HepG2 (cell line): ENCODE results near the gene GPR155. TPM values are rescaled to one million over a fixed set of nuclear protein-coding genes. Genes with fewer than 3 reads are reported as not detected.

Source experiments
- EEA1 ChIP-seq: sonication (generic); formaldehyde crosslinking; IDR thresholded peaks from 2 replicates; pipeline ENCODE4 v1.5.1; 2020; ENCODE audit warnings: mild to moderate bottlenecking, missing genetic modification reagents, borderline replicate concordance
- HNF4G ChIP-seq, 2 experiments: sonication (generic) in 1 of 2; formaldehyde crosslinking in 1 of 2; IDR thresholded peaks; 2 replicates each; pipeline versions ENCODE4 v1.4.0 to v1.6.1; 2011 to 2020; ENCODE audit warnings: borderline replicate concordance in 2 of 2, low read depth in 2 of 2, mild to moderate bottlenecking in 2 of 2, low read length in 1 of 2, missing genetic modification reagents in 1 of 2, moderate library complexity in 1 of 2
- MAFK ChIP-seq, 2 experiments: IDR thresholded peaks in 1 of 2; conservative IDR thresholded peaks in 1 of 2; 2 replicates each; pipeline ENCODE4 v1.6.1; 2011; ENCODE audit warnings: improper control_type of control experiment in 2 of 2, low read length in 2 of 2
- NKX3-1 ChIP-seq: sonication (generic); formaldehyde crosslinking; IDR thresholded peaks from 2 replicates; pipeline ENCODE4 v1.5.0; 2020; ENCODE audit warnings: missing genetic modification reagents
- NR1H2 ChIP-seq: sonication (generic); formaldehyde crosslinking; IDR thresholded peaks from 2 replicates; pipeline ENCODE4 v1.8.1; 2022; ENCODE audit warnings: low read depth, missing genetic modification reagents, borderline replicate concordance
- SIX1 ChIP-seq: sonication (generic); formaldehyde crosslinking; IDR thresholded peaks from 2 replicates; pipeline ENCODE4 v1.4.0; 2020; ENCODE audit warnings: missing genetic modification reagents, borderline replicate concordance
- ZNF138 ChIP-seq: sonication (generic); formaldehyde crosslinking; IDR thresholded peaks from 2 replicates; pipeline ENCODE4 v1.5.0; 2020; ENCODE audit warnings: mild to moderate bottlenecking, low read depth, missing genetic modification reagents
- ZNF431 ChIP-seq: sonication (generic); formaldehyde crosslinking; IDR thresholded peaks from 2 replicates; pipeline ENCODE4 v1.9.0; 2022; ENCODE audit warnings: missing genetic modification reagents, low read depth, mild to moderate bottlenecking, borderline replicate concordance
- ZNF546 ChIP-seq: sonication (generic); formaldehyde crosslinking; conservative IDR thresholded peaks from 2 replicates; pipeline ENCODE4 v1.8.1; 2023; ENCODE audit warnings: mild to moderate bottlenecking, missing genetic modification reagents
- ZNF567 ChIP-seq: sonication (generic); formaldehyde crosslinking; IDR thresholded peaks from 2 replicates; pipeline ENCODE4 v1.8.1; 2023; ENCODE audit warnings: mild to moderate bottlenecking, missing genetic modification reagents, borderline replicate concordance
- ZNF674 ChIP-seq: sonication (generic); formaldehyde crosslinking; IDR thresholded peaks from 2 replicates; pipeline ENCODE4 v1.5.0; 2020; ENCODE audit warnings: low read depth, mild to moderate bottlenecking, missing genetic modification reagents
- ZNF768 ChIP-seq: sonication (generic); formaldehyde crosslinking; IDR thresholded peaks from 2 replicates; pipeline ENCODE4 v1.4.0; 2020; ENCODE audit warnings: missing genetic modification reagents
- ZNF891 ChIP-seq: sonication (generic); formaldehyde crosslinking; IDR thresholded peaks from 2 replicates; pipeline ENCODE4 v1.5.0; 2020; ENCODE audit warnings: mild to moderate bottlenecking, missing genetic modification reagents
- ZSCAN29 ChIP-seq: sonication (generic); formaldehyde crosslinking; conservative IDR thresholded peaks from 2 replicates; pipeline ENCODE4 v1.4.0; 2020; ENCODE audit warnings: mild to moderate bottlenecking, missing genetic modification reagents
- polyA plus RNA-seq, 8 experiments: library from polyadenylated mRNA; depleted of rRNA in 3 of 8; stranded (reverse) in 7 of 8; unstranded in 1 of 8; fragments of >200 nt; fragmentation: Illumina TruSeq in 4 of 8; extraction: Trizol in 4 of 8; gene quantifications; 2 replicates each; pipeline versions ENCODE4 v1.2.1 to v1.2.3, GENCODE V29; 2011 to 2016; ENCODE audit warnings: low read depth in 4 of 8, missing spikeins in 1 of 8, mixed read lengths in 1 of 8; ENCODE audit not compliant: insufficient read depth in 1 of 8
- total RNA-seq, 5 experiments: library from RNA; depleted of rRNA; stranded (reverse); fragments of >200 nt; fragmentation: Illumina TruSeq; extraction: Trizol; gene quantifications; 2 replicates each; pipeline ENCODE4 v1.2.3, GENCODE V29; 2016; ENCODE audit warnings: low read depth in 1 of 5
- TF ChIP-seq, protein P1 (sequence below): sonication (generic); formaldehyde crosslinking; IDR thresholded peaks from 2 replicates; pipeline ENCODE4 v1.4.0; 2020; ENCODE audit warnings: missing genetic modification reagents
- TF ChIP-seq, protein P2 (sequence below): sonication (generic); IDR thresholded peaks from 2 replicates; pipeline ENCODE4 v1.6.1; 2016; ENCODE audit warnings: low read depth, borderline replicate concordance
- TF ChIP-seq, protein P3 (sequence below): sonication (generic); formaldehyde crosslinking; IDR thresholded peaks from 2 replicates; pipeline ENCODE4 v1.5.0; 2020; ENCODE audit warnings: missing genetic modification reagents

The GPR155 gene
- total and polyA plus RNA-seq, 2 of the 13 experiments (the other 11 are each of a cell fraction or from before 2014, with no cell fraction given) = 0.15 to 0.49 TPM

- TF ChIP-seq ZSCAN29 (CRISPR knock-in tag) (no peak), ZNF891 (CRISPR knock-in tag) (peak; percentile 41; the same call in 1 of the 2 replicates), ZNF674 (CRISPR knock-in tag) (0 out of 2 replicates have a peak, but pooled peaks have one; percentile 57), EEA1 (CRISPR knock-in tag) (no peak), NR1H2 (CRISPR knock-in tag) (no peak), ZNF431 (CRISPR knock-in tag) (0 out of 2 replicates have a peak, but pooled peaks have one; percentile 32), ZNF768 (CRISPR knock-in tag) (0 out of 2 replicates have a peak, but pooled peaks have one; percentile 43), MAFK (conservative IDR thresholded peaks at IDR 0.05 in 1 of 2, IDR thresholded peaks at IDR 0.05 in 1 of 2; ENCODE audit: low read length in 2 of 2) (no peak), ZNF138 (CRISPR knock-in tag) (no peak), NKX3-1 (CRISPR knock-in tag) (no peak), SIX1 (CRISPR knock-in tag) (no peak), HNF4G (IDR thresholded peaks at IDR 0.05; ENCODE audit: borderline replicate concordance, low read depth, low read length) (no peak), HNF4G (CRISPR knock-in tag; IDR thresholded peaks at IDR 0.05; ENCODE audit: borderline replicate concordance, low read depth) (no peak), ZNF546 (CRISPR knock-in tag) (no peak), ZNF567 (CRISPR knock-in tag) (no peak)
- TF ChIP-seq, protein P1, sequence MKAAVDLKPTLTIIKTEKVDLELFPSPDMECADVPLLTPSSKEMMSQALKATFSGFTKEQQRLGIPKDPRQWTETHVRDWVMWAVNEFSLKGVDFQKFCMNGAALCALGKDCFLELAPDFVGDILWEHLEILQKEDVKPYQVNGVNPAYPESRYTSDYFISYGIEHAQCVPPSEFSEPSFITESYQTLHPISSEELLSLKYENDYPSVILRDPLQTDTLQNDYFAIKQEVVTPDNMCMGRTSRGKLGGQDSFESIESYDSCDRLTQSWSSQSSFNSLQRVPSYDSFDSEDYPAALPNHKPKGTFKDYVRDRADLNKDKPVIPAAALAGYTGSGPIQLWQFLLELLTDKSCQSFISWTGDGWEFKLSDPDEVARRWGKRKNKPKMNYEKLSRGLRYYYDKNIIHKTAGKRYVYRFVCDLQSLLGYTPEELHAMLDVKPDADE (CRISPR knock-in tag) = no peak
- TF ChIP-seq, protein P2, sequence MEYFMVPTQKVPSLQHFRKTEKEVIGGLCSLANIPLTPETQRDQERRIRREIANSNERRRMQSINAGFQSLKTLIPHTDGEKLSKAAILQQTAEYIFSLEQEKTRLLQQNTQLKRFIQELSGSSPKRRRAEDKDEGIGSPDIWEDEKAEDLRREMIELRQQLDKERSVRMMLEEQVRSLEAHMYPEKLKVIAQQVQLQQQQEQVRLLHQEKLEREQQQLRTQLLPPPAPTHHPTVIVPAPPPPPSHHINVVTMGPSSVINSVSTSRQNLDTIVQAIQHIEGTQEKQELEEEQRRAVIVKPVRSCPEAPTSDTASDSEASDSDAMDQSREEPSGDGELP = no peak
- TF ChIP-seq, protein P3, sequence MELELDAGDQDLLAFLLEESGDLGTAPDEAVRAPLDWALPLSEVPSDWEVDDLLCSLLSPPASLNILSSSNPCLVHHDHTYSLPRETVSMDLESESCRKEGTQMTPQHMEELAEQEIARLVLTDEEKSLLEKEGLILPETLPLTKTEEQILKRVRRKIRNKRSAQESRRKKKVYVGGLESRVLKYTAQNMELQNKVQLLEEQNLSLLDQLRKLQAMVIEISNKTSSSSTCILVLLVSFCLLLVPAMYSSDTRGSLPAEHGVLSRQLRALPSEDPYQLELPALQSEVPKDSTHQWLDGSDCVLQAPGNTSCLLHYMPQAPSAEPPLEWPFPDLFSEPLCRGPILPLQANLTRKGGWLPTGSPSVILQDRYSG (CRISPR knock-in tag) = no peak
These were observed at the start of gene GPR155 (continued) for GRCh38 chr2:174486563-174487107.
